ENCODE measurements around the gene ESYT3. TPM values are rescaled to one million over a fixed set of nuclear protein-coding genes. Genes with fewer than 3 reads are reported as not detected.

ESYT3 gene
- polyA plus RNA-seq, 3 donors: not detected

GRCh38 chr3:138438896-138439295, 4.5 kb downstream of the ESYT3 start:
- no peak overlapping the region for H3K4me3 Mint-ChIP-seq
- Histone ChIP-seq H3K79me2 (ENCODE audit: insufficient read depth, low read length) (no peaks in the 10 kb centered on the region), H3K4me1 (ENCODE audit: control insufficient read depth in 1 of 2, insufficient read depth in 2 of 2, low read length in 2 of 2) (peaks cover 18% of the 10 kb centered on the region in 2 donors), H3K4me3 (replicated peaks in 1 of 3; ENCODE audit: low read depth in 2 of 3, low read length in 3 of 3) (no peak overlapping the region), H3K4me2 (replicated peaks; ENCODE audit: extremely low read depth, low read length, poor library complexity, severe bottlenecking) (no peak overlapping the region), H3K9me3 (replicated peaks in 1 of 2; ENCODE audit: control insufficient read depth in 1 of 2, insufficient read depth in 1 of 2, low read length in 2 of 2) (peaks cover 0 to 14% of the 10 kb centered on the region in 2 donors), H3K36me3 (replicated peaks in 1 of 2; ENCODE audit: control insufficient read depth in 1 of 2, insufficient read depth in 2 of 2, low read length in 2 of 2) (no peaks in the 10 kb centered on the region), H4K20me1 (ENCODE audit: insufficient read depth, low read length) (no peaks in the 10 kb centered on the region), H3K27me3 (ENCODE audit: control insufficient read depth in 2 of 2, insufficient read depth in 2 of 2, low read length in 2 of 2) (peaks cover 12 to 38% of the 10 kb centered on the region in 2 donors), H3K9ac (ENCODE audit: insufficient read depth, low read length, poor library complexity, severe bottlenecking) (no peak overlapping the region), H2AFZ (ENCODE audit: insufficient read depth, low read depth, low read length, poor library complexity, severe bottlenecking) (no peak overlapping the region), H3K27ac (ENCODE audit: low read depth in 1 of 2, low read length in 2 of 2) (no peak overlapping the region)
- H3K27me3 Mint-ChIP-seq (ENCODE audit: low read depth in 3 of 3): peaks cover 35 to 37% (median 37%) of the 10 kb centered on the region in 3 donors
- 77% methylated on average over 10 of the region's 11 CpGs for WGBS (ENCODE audit: insufficient coverage)
- H3K9me3 Mint-ChIP-seq: peaks cover 0 to 9% (median 4%) of the 10 kb centered on the region in 7 donors
- DNase-seq: no peak
- no peaks in the 10 kb centered on the region for H3K36me3 Mint-ChIP-seq
- no peak for TF ChIP-seq CTCF (IDR thresholded peaks at IDR 0.05)
- H3K4me1 Mint-ChIP-seq: peaks cover 13% of the 10 kb centered on the region
- no peak overlapping the region for H3K27ac Mint-ChIP-seq
- intact Hi-C loops (cut with micrococcal nuclease): no loop called here

- Histone ChIP-seq H3K9ac (ENCODE audit: insufficient read depth, low read length, poor library complexity, severe bottlenecking) (no peak overlapping the region), H3K4me1 (ENCODE audit: control insufficient read depth in 1 of 2, insufficient read depth in 2 of 2, low read length in 2 of 2) (peaks cover 10% of the 10 kb centered on the region in 2 donors), H3K27ac (ENCODE audit: low read depth in 1 of 2, low read length in 2 of 2) (no peak overlapping the region), H3K36me3 (replicated peaks in 1 of 2; ENCODE audit: control insufficient read depth in 1 of 2, insufficient read depth in 2 of 2, low read length in 2 of 2) (no peaks in the 10 kb centered on the region), H4K20me1 (ENCODE audit: insufficient read depth, low read length) (no peaks in the 10 kb centered on the region), H3K9me3 (replicated peaks in 1 of 2; ENCODE audit: control insufficient read depth in 1 of 2, insufficient read depth in 1 of 2, low read length in 2 of 2) (peaks cover 0 to 12% of the 10 kb centered on the region in 2 donors), H3K4me2 (replicated peaks; ENCODE audit: extremely low read depth, low read length, poor library complexity, severe bottlenecking) (no peak overlapping the region), H2AFZ (ENCODE audit: insufficient read depth, low read depth, low read length, poor library complexity, severe bottlenecking) (no peak overlapping the region), H3K4me3 (replicated peaks in 1 of 3; ENCODE audit: low read depth in 2 of 3, low read length in 3 of 3) (no peak overlapping the region), H3K79me2 (ENCODE audit: insufficient read depth, low read length) (no peaks in the 10 kb centered on the region), H3K27me3 (ENCODE audit: control insufficient read depth in 2 of 2, insufficient read depth in 2 of 2, low read length in 2 of 2) (peaks cover 12 to 30% of the 10 kb centered on the region in 2 donors)
- TF ChIP-seq CTCF (IDR thresholded peaks at IDR 0.05): no peak
- H3K4me1 Mint-ChIP-seq: peaks cover 6% of the 10 kb centered on the region
- H3K36me3 Mint-ChIP-seq: no peaks in the 10 kb centered on the region
- WGBS (ENCODE audit: insufficient coverage): 89% methylated on average over 4 of the region's 4 CpGs
- intact Hi-C loops (cut with micrococcal nuclease): no loop called here
- H3K4me3 Mint-ChIP-seq: no peak overlapping the region
- no peak for DNase-seq
- H3K27ac Mint-ChIP-seq: no peak overlapping the region
- H3K9me3 Mint-ChIP-seq: peaks cover 0 to 7% (median 2%) of the 10 kb centered on the region in 7 donors
- H3K27me3 Mint-ChIP-seq (ENCODE audit: low read depth in 3 of 3): peaks cover 28 to 30% (median 29%) of the 10 kb centered on the region in 3 donors
These were observed 5.2 kb downstream of the ESYT3 start for GRCh38 chr3:138439646-138440045.

Measured in CD14-positive monocyte (primary cell).